IMR-90 (cell line): ENCODE measurements around the gene UMOD. TPM values are rescaled to one million over a fixed set of nuclear protein-coding genes. Genes with fewer than 3 reads are reported as not detected.

Source experiments
- ATAC-seq: fragments of 200-7000 bp; cut with Tn5 transposase; 2 replicates; pipeline ENCODE4 v1.9.1; 2020; ENCODE audit warnings: low read depth, mild to moderate bottlenecking, moderate library complexity
- BruUV-seq: library from RNA; stranded (reverse); fragments of 400-500 nt; replicated peaks from 2 replicates; lab custom pipeline; 2021; lab: Mats Ljungman, UMichigan
- CTCF ChIA-PET: fragments of 300-600 bp; formaldehyde crosslinking; extraction: SDS; loops from one replicate; lab custom pipeline; 2021; ENCODE audit warnings: antibody characterized with exemption; lab: Yijun Ruan, JAX
- POLR2A ChIA-PET: fragments of 300-600 bp; sonication (Branson Sonifier 250); formaldehyde crosslinking; loops from one replicate; lab custom pipeline; 2022; ENCODE audit warnings: antibody characterized with exemption; ENCODE audit not compliant: unreplicated experiment; lab: Charles Lee
- DNase-seq: peaks from one replicate; pipeline ENCODE4 v3.0.0; 2013
- H2AFZ ChIP-seq: replicated peaks from 2 replicates; pipeline ENCODE3; 2013; ENCODE audit warnings: low read length, mild to moderate bottlenecking; ENCODE audit not compliant: poor library complexity
- H2AK5ac ChIP-seq: 2 replicates; pipeline ENCODE4 v1.6.1; 2013; ENCODE audit warnings: low read depth, low read length, inconsistent platforms
- H2AK9ac ChIP-seq: replicated peaks from 2 replicates; pipeline ENCODE3; 2013; ENCODE audit warnings: mild to moderate bottlenecking, low read depth, low read length, moderate library complexity; ENCODE audit not compliant: poor library complexity
- H2BK120ac ChIP-seq: 2 replicates; pipeline ENCODE4 v1.6.1; 2013; ENCODE audit warnings: low read depth, low read length, inconsistent platforms
- H2BK15ac ChIP-seq: 3 replicates; pipeline ENCODE4 v1.6.1; 2013; ENCODE audit warnings: low read depth, low read length, inconsistent platforms
- H2BK20ac ChIP-seq: 2 replicates; pipeline ENCODE4 v1.6.1; 2013; ENCODE audit warnings: low read depth, mild to moderate bottlenecking, inconsistent platforms, low read length, moderate library complexity
- H2BK5ac ChIP-seq: 2 replicates; pipeline ENCODE4 v1.6.1; 2013; ENCODE audit warnings: mild to moderate bottlenecking, low read depth, low read length, inconsistent platforms; ENCODE audit not compliant: poor library complexity, severe bottlenecking
- H3K14ac ChIP-seq: replicated peaks from 2 replicates; pipeline ENCODE4 v1.6.1; 2013; ENCODE audit warnings: low read depth, low read length, inconsistent platforms
- H3K18ac ChIP-seq: 2 replicates; pipeline ENCODE4 v1.6.1; 2013; ENCODE audit warnings: low read depth, low read length, control low read depth
- H3K23ac ChIP-seq: 2 replicates; pipeline ENCODE4 v1.6.1; 2013; ENCODE audit warnings: low read depth, low read length, inconsistent platforms
- H3K27ac ChIP-seq: 2 replicates; pipeline ENCODE4 v1.5.1; 2013; ENCODE audit warnings: mild to moderate bottlenecking, control low read depth, low read length; ENCODE audit not compliant: insufficient read depth
- H3K27me3 ChIP-seq: 2 replicates; pipeline ENCODE4 v1.6.1; 2013; ENCODE audit warnings: low read length; ENCODE audit not compliant: control insufficient read depth, insufficient read depth
- H3K36me3 ChIP-seq: 2 replicates; pipeline ENCODE4 v1.6.1; 2013; ENCODE audit warnings: low read length, mixed read lengths; ENCODE audit not compliant: control insufficient read depth, insufficient read depth
- H3K4ac ChIP-seq: 2 replicates; pipeline ENCODE4 v1.6.1; 2013; ENCODE audit warnings: low read depth, low read length, inconsistent platforms
- H3K4me1 ChIP-seq: 2 replicates; pipeline ENCODE4 v1.6.1; 2013; ENCODE audit warnings: low read length, mixed read lengths; ENCODE audit not compliant: control insufficient read depth, insufficient read depth
- H3K4me2 ChIP-seq: 2 replicates; pipeline ENCODE4 v1.6.1; 2013; ENCODE audit warnings: low read depth, mild to moderate bottlenecking, control low read depth, low read length, moderate library complexity
- H3K4me3 ChIP-seq: 2 replicates; pipeline ENCODE4 v1.5.1; 2013; ENCODE audit warnings: low read depth, mild to moderate bottlenecking, control low read depth, low read length, moderate library complexity; ENCODE audit not compliant: insufficient read depth
- H3K56ac ChIP-seq: 2 replicates; pipeline ENCODE4 v1.6.1; 2013; ENCODE audit warnings: low read length, inconsistent platforms; ENCODE audit not compliant: insufficient read depth; ENCODE audit errors: extremely low read depth
- H3K79me1 ChIP-seq, 2 experiments: 2 replicates each; pipeline ENCODE4 v1.6.1; 2013; ENCODE audit warnings: low read length in 2 of 2, inconsistent platforms in 1 of 2, low read depth in 1 of 2
- H3K9ac ChIP-seq: 2 replicates; pipeline ENCODE4 v1.6.1; 2013; ENCODE audit warnings: low read depth, low read length, control low read depth
- H3K9me1 ChIP-seq: 2 replicates; pipeline ENCODE4 v1.6.1; 2013; ENCODE audit warnings: low read length, inconsistent platforms; ENCODE audit not compliant: insufficient read depth
- H3K9me3 ChIP-seq: 2 replicates; pipeline ENCODE4 v1.6.1; 2013; ENCODE audit warnings: low read length; ENCODE audit not compliant: control insufficient read depth, insufficient read depth
- H4K20me1 ChIP-seq: 2 replicates; pipeline ENCODE4 v1.6.1; 2013; ENCODE audit warnings: low read length, inconsistent platforms; ENCODE audit not compliant: insufficient read depth
- H4K5ac ChIP-seq: 2 replicates; pipeline ENCODE4 v1.6.1; 2013; ENCODE audit warnings: mild to moderate bottlenecking, low read depth, low read length, control low read depth
- H4K8ac ChIP-seq, 2 experiments: 2 replicates each; pipeline ENCODE4 v1.6.1; 2013; ENCODE audit warnings: low read depth in 2 of 2, low read length in 2 of 2, control low read depth in 1 of 2, inconsistent platforms in 1 of 2
- H4K91ac ChIP-seq: 2 replicates; pipeline ENCODE4 v1.6.1; 2013; ENCODE audit warnings: low read depth, low read length, inconsistent platforms; ENCODE audit not compliant: insufficient read depth
- BHLHE40 ChIP-seq: fragments of 150-350 bp; IDR thresholded peaks from 2 replicates; pipeline ENCODE4 v1.6.1; 2016; ENCODE audit warnings: mild to moderate bottlenecking, low read depth, low read length
- MXI1 ChIP-seq: IDR thresholded peaks from 2 replicates; pipeline ENCODE4 v1.6.1; 2012; ENCODE audit warnings: low read depth, mild to moderate bottlenecking, low read length, moderate library complexity, borderline replicate concordance
- POLR2A ChIP-seq: IDR thresholded peaks from 2 replicates; pipeline ENCODE4 v1.6.1; 2012; ENCODE audit warnings: mild to moderate bottlenecking, low read depth, low read length
- SMC3 ChIP-seq: fragments of 150-350 bp; IDR thresholded peaks from 2 replicates; pipeline ENCODE4 v1.6.1; 2016; ENCODE audit warnings: low read depth, mild to moderate bottlenecking, antibody characterized with exemption, low read length, moderate library complexity
- WGBS, 2 experiments: methylation state at CpG; one replicate each; pipeline versions ENCODE4 v1.1.5 to v1.1.7; 2013; ENCODE audit warnings: missing lambda C conversion rate in 2 of 2; ENCODE audit not compliant: insufficient read length in 1 of 2; ENCODE audit errors: extremely low coverage in 2 of 2; 5-methylcytosine and 5-hydroxymethylcytosine counted together
- dilution Hi-C: fragments of 300-500 bp; cut with HindIII; formaldehyde crosslinking; loops from one replicate; pipeline ENCODE4 v1.14.3; 2018; ENCODE audit warnings: low sequenced_read_pairs; ENCODE audit not compliant: unreplicated experiment
- in situ Hi-C: fragments of 300-500 bp; cut with MboI; formaldehyde crosslinking; loops from 3 replicates; pipeline ENCODE4 v1.14.3; 2019; ENCODE audit warnings: low sequenced_read_pairs, inconsistent platforms, mixed read lengths
- intact Hi-C: fragments of 100-400 bp; cut with micrococcal nuclease; formaldehyde crosslinking; loops from 2 replicates; pipeline ENCODE4 v1.10.0; 2022
- polyA plus RNA-seq, 3 experiments: library from polyadenylated mRNA; depleted of rRNA; stranded (reverse); fragments of >200 nt; gene quantifications; 2 replicates each; pipeline ENCODE4 v1.2.3, GENCODE V29; 2012; ENCODE audit warnings: low replicate concordance in 1 of 3
- total RNA-seq: library from RNA; depleted of rRNA; stranded (reverse); fragments of >200 nt; gene quantifications from 2 replicates; pipeline ENCODE4 v1.2.3, GENCODE V29; 2012
- TF ChIP-seq, protein P1 (sequence below): conservative IDR thresholded peaks from 2 replicates; pipeline ENCODE4 v1.5.1; 2012; ENCODE audit warnings: mild to moderate bottlenecking, low read depth, low read length, improper control_type of control experiment
- TF ChIP-seq, protein P2 (sequence below): fragments of 150-350 bp; IDR thresholded peaks from 2 replicates; pipeline ENCODE4 v1.6.1; 2016; ENCODE audit warnings: low read depth, mild to moderate bottlenecking, low read length, moderate library complexity, borderline replicate concordance
- TF ChIP-seq, protein P3 (sequence below): fragments of 150-350 bp; IDR thresholded peaks from 2 replicates; pipeline ENCODE4 v1.6.1; 2017; ENCODE audit warnings: mild to moderate bottlenecking, antibody characterized with exemption, low read length, low read depth

UMOD gene
- total and polyA plus RNA-seq, 2 of the 4 experiments (the other 2 are of a cell fraction): not detected

DNA sequence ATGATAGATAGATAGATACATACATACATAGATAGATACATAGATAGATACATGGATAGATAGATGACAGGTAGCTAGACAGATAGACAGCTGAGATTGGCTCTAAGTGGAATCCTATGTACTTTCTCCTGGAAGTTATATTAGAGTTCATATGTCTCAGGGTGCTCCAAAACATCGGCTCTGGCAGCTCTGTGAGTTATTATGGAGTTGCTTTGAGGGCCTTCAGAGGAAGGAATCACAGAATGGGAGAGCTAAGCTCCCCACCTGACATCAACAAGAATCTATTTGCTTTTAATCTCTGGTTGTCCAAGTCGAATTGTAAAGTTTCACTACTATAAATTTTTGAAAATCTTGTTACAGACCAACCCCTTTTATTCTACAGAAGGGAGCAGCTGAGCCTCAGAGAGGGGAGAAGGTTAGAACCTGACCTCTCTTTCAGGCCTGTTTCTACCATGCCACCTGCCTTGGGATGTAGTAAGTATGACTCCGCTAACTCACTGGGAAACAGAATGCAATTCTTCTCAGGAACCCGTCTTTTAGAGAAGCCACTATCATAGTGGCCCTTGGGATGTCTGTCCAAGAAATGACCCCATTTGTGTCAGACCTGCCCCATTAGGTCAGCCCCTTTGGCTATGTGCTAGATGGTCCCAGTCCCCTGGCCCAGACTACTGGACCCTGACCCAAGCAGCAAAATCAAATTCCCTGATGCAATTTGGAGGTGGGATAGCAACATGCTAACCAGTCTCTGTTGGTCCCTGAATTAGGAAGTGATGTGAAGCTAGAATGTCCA is 43.5 kb downstream of the UMOD start:
- in situ Hi-C loops: loop anchor here (10.0 kb wide), 1 partner anchor 404 kb away; no protein-coding TSS in a partner anchor
- Histone ChIP-seq H3K9me3 (peaks cover 2% of the 10 kb centered on the region; the same call in 1 of the 2 replicates), H2BK20ac (no peak overlapping the region)

More for the DNA sequence above, 43.5 kb downstream of the UMOD start:
- H4K8ac ChIP-seq: no peak overlapping the region
- no peak overlapping the region for H3K4me3 ChIP-seq
- no peak overlapping the region for H3K56ac ChIP-seq
- no peak overlapping the region for H4K91ac ChIP-seq
- no peak overlapping the region for H3K4me2 ChIP-seq
- H2BK120ac ChIP-seq: no peak overlapping the region
- ChIA-PET CTCF (interaction anchor here (1.1 kb wide), 1 partner anchor 9 kb away, joined by 4 read pairs; no protein-coding TSS in a partner anchor), POLR2A (no interaction called here)
- H2BK5ac ChIP-seq: no peak overlapping the region
- DNase-seq (no peak), ATAC-seq (no peak)
- H3K36me3 ChIP-seq: no peaks in the 10 kb centered on the region
- H3K18ac ChIP-seq: no peak overlapping the region
- no peaks in the 10 kb centered on the region for H3K9me1 ChIP-seq
- H3K9ac ChIP-seq: no peak overlapping the region
- WGBS, 2 experiments: 60% methylated on average over 2 of the region's 4 CpGs; no CpG with 5 or more reads in 1 of the 2 experiments
- intact Hi-C loops: no loop called here
- H3K27ac ChIP-seq: no peak overlapping the region
- H4K20me1 ChIP-seq: no peaks in the 10 kb centered on the region
- H3K14ac ChIP-seq: no peak overlapping the region
- H3K4me1 ChIP-seq: no peaks in the 10 kb centered on the region
- no peak overlapping the region for H2AK5ac ChIP-seq
- TF ChIP-seq, protein P1, sequence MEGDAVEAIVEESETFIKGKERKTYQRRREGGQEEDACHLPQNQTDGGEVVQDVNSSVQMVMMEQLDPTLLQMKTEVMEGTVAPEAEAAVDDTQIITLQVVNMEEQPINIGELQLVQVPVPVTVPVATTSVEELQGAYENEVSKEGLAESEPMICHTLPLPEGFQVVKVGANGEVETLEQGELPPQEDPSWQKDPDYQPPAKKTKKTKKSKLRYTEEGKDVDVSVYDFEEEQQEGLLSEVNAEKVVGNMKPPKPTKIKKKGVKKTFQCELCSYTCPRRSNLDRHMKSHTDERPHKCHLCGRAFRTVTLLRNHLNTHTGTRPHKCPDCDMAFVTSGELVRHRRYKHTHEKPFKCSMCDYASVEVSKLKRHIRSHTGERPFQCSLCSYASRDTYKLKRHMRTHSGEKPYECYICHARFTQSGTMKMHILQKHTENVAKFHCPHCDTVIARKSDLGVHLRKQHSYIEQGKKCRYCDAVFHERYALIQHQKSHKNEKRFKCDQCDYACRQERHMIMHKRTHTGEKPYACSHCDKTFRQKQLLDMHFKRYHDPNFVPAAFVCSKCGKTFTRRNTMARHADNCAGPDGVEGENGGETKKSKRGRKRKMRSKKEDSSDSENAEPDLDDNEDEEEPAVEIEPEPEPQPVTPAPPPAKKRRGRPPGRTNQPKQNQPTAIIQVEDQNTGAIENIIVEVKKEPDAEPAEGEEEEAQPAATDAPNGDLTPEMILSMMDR: no peak
- no peak for TF ChIP-seq SMC3
- TF ChIP-seq MXI1: no peak
- TF ChIP-seq, protein P2, sequence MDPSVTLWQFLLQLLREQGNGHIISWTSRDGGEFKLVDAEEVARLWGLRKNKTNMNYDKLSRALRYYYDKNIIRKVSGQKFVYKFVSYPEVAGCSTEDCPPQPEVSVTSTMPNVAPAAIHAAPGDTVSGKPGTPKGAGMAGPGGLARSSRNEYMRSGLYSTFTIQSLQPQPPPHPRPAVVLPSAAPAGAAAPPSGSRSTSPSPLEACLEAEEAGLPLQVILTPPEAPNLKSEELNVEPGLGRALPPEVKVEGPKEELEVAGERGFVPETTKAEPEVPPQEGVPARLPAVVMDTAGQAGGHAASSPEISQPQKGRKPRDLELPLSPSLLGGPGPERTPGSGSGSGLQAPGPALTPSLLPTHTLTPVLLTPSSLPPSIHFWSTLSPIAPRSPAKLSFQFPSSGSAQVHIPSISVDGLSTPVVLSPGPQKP: no peak
- no peak for TF ChIP-seq POLR2A
- TF ChIP-seq, protein P3, sequence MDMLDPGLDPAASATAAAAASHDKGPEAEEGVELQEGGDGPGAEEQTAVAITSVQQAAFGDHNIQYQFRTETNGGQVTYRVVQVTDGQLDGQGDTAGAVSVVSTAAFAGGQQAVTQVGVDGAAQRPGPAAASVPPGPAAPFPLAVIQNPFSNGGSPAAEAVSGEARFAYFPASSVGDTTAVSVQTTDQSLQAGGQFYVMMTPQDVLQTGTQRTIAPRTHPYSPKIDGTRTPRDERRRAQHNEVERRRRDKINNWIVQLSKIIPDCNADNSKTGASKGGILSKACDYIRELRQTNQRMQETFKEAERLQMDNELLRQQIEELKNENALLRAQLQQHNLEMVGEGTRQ: no peak
- no peak for TF ChIP-seq BHLHE40
- H2BK15ac ChIP-seq: no peak overlapping the region
- dilution Hi-C loops: no loop called here
- no peaks in the 10 kb centered on the region for H3K79me1 ChIP-seq
- no peak overlapping the region for H4K5ac ChIP-seq
- H3K4ac ChIP-seq: no peak overlapping the region
- H3K27me3 ChIP-seq: no peaks in the 10 kb centered on the region
- H3K23ac ChIP-seq: no peak overlapping the region
- no peak overlapping the region for H2AFZ ChIP-seq
- H2AK9ac ChIP-seq: no peak overlapping the region
- no TSS peak for BruUV-seq
